GM23248 (cell line): ENCODE results near the gene CFAP43.

Source experiments
- EZH2 ChIP-seq: fragments of 200-600 bp; sonication (generic); IDR thresholded peaks from 2 replicates; pipeline ENCODE4 v1.6.1; 2018; ENCODE audit warnings: antibody characterized with exemption, mild to moderate bottlenecking; ENCODE audit not compliant: insufficient read depth, poor library complexity, severe bottlenecking
- EZH2phosphoT487 ChIP-seq: fragments of 200-600 bp; sonication (generic); IDR thresholded peaks from 2 replicates; pipeline ENCODE4 v1.6.1; 2018; ENCODE audit warnings: antibody characterized with exemption, moderate library complexity, mild to moderate bottlenecking, low read depth; ENCODE audit not compliant: insufficient read depth

DNA sequence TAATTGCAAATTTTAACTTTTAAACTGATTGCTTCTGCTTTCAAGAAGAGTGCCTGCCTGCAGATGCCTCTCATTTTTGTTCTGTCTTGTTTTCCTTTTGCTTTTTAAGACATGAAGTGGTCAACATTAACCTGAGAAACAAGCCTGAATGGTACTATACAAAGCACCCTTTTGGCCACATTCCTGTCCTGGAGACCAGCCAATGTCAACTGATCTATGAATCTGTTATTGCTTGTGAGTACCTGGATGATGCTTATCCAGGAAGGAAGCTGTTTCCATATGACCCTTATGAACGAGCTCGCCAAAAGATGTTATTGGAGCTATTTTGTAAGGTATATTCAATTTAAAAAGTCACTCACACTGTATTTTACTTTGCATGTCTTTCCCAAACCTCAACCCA is 45.6 kb upstream of the CFAP43 start:
- TF ChIP-seq EZH2: no peak
- no peak for TF ChIP-seq EZH2phosphoT487
